ENCODE measurements around the gene VOPP1. TPM values are rescaled to one million over a fixed set of nuclear protein-coding genes. Genes with fewer than 3 reads are reported as not detected.
"Not testable (repeated sequence)": the region's sequence is repeated elsewhere in the genome, so short reads cannot be mapped to it uniquely, and the experiment has no call there.

Gene VOPP1
- total RNA-seq, 1 donor from 2014 or later: 97.9 TPM

DNA sequence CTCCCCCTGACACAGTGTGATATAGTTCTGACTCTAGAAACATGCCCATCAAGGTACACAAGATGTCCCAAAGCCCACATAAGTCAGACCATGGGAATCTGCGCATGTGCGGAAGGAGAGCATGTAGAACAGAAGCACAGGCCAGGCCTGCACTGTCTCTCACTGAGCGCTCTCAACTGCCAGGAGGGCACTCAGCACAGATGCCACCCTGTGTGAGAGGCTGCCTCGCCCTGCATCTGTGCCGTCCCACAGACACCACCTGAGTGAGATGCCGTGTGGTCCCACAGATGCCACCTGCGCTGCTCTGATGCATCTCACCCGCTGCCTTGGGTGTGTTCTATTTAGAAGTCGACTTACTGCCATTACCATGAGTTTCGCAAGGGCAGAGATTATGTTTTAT, 98.4 kb downstream of the VOPP1 start:
- no peak for DNase-seq (ENCODE audit: low read depth)
- TF ChIP-seq, protein P1, sequence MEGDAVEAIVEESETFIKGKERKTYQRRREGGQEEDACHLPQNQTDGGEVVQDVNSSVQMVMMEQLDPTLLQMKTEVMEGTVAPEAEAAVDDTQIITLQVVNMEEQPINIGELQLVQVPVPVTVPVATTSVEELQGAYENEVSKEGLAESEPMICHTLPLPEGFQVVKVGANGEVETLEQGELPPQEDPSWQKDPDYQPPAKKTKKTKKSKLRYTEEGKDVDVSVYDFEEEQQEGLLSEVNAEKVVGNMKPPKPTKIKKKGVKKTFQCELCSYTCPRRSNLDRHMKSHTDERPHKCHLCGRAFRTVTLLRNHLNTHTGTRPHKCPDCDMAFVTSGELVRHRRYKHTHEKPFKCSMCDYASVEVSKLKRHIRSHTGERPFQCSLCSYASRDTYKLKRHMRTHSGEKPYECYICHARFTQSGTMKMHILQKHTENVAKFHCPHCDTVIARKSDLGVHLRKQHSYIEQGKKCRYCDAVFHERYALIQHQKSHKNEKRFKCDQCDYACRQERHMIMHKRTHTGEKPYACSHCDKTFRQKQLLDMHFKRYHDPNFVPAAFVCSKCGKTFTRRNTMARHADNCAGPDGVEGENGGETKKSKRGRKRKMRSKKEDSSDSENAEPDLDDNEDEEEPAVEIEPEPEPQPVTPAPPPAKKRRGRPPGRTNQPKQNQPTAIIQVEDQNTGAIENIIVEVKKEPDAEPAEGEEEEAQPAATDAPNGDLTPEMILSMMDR (IDR thresholded peaks at IDR 0.05; ENCODE audit: insufficient read depth, low read length, severe bottlenecking): no peak
- FAIRE-seq: no peak
- H3K4me3 ChIP-seq (ENCODE audit: low read depth, low read length): no peak overlapping the region
- peaks cover 3% of the 10 kb centered on the region for H3K36me3 ChIP-seq (ENCODE audit: control insufficient read depth, insufficient read depth, low read length)
- no peaks in the 10 kb centered on the region for H3K27me3 ChIP-seq (ENCODE audit: control insufficient read depth, insufficient read depth, low read length)

DNA sequence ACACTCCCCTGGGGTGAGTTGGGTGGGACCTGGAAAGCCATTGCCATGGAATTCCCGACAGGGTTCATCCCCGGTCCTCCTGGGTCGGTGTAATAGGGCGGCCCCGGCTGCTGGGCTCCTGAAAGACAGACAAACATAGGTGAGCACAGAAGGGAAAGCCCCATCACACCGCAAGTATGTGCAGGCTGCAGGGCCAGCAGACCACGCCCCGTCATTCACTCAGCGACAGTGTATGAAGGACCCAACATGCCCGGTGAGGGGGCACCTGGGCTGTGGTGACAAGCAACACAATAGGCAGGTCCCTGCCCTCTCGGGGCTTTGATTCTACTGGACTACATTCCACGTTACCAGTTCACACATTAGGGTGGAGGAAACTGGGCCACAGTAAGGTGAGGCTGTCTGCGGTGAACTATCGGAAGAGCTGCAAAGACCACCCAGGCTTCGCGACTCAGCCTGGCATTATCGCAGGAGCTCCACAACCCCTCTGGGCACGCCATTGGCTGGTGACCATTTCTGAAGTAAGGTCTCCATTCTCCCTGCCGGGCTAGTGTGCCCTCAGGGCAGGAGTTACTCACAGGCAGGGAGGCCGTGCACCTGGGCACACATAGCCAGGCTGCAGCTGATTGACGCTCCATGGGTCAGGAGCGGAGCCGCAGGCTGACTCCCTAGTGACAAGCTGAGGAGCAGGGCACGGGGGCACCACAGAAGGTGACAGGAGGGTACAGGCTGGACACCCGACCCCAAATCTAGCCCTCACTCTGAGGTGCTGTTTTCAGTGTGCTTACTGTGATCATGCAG, 99.2 kb downstream of the VOPP1 start:
- no peak for FAIRE-seq
- Histone ChIP-seq H3K27me3 (ENCODE audit: control insufficient read depth, insufficient read depth, low read length) (no peaks in the 10 kb centered on the region), H3K36me3 (ENCODE audit: control insufficient read depth, insufficient read depth, low read length) (peaks cover 3% of the 10 kb centered on the region), H3K4me3 (ENCODE audit: low read depth, low read length) (no peak overlapping the region)
- no peak for DNase-seq (ENCODE audit: low read depth)
- TF ChIP-seq, protein P1 (IDR thresholded peaks at IDR 0.05; ENCODE audit: insufficient read depth, low read length, severe bottlenecking): no peak

DNA sequence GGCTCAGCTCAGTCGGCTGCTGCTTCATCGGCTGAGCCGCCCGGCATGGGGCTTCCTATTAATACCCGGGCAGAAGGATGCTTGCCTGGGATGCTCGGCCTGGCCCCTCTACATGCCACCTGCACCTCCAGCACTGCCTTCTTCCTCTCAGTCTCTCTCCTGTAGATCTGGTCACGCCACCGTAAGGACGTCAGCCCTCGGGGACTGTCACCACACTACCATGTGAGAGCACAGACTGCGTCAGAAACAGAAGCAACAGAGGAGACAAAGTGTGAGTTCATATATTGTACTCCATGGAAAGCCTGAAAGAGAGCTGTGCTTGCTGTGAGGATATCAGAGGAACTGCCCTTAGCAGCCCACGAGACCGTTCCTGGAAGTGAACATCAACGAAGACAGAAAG, 99.9 kb downstream of the VOPP1 start:
- DNase-seq (ENCODE audit: low read depth); H3K36me3 ChIP-seq (ENCODE audit: control insufficient read depth, insufficient read depth, low read length); H3K4me3 ChIP-seq (ENCODE audit: low read depth, low read length); H3K27me3 ChIP-seq (ENCODE audit: control insufficient read depth, insufficient read depth, low read length): not testable (repeated sequence)
- peak; percentile 95 for FAIRE-seq

DNA sequence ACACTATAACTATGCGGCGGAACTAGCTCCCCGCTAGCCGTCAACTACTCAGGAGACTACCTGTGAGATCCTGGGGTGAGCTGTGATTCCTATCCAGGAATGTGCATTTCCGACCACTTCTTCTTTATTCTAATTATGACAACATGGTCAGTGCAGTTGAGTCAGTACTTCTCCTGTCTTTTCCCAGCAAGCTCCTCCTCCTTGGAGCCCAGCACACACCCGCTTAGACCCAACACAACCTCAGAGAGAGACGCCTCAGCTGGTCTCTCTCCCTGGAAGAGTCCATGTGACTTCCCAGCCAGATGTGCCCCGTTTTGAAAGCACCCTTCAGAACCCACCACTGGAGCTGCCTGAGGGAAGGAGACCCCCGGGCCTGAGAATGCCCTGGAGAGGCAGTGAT, 100.7 kb downstream of the VOPP1 start:
- H3K36me3 ChIP-seq (ENCODE audit: control insufficient read depth, insufficient read depth, low read length); FAIRE-seq; H3K27me3 ChIP-seq (ENCODE audit: control insufficient read depth, insufficient read depth, low read length); DNase-seq (ENCODE audit: low read depth); H3K4me3 ChIP-seq (ENCODE audit: low read depth, low read length): not testable (repeated sequence)

DNA sequence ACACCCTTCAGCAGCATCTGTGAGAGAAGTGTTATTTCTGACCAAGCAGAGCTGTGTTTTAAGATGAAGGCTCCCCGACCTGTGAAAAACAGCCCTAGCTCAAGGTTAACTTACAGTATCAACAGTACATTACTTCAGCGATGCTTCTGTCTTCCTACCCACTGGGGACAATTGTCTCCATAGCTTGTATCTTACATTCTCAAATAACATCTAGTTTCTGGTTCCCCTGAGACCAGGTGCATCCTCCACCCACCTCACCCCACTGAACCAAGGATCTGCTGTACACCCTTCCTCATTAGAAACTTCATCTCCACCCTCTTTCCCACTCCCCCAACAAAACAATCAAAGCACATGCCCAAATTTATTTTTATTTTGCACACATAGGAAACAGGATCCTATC, 102.0 kb downstream of the VOPP1 start:
- no peak for FAIRE-seq

DNA sequence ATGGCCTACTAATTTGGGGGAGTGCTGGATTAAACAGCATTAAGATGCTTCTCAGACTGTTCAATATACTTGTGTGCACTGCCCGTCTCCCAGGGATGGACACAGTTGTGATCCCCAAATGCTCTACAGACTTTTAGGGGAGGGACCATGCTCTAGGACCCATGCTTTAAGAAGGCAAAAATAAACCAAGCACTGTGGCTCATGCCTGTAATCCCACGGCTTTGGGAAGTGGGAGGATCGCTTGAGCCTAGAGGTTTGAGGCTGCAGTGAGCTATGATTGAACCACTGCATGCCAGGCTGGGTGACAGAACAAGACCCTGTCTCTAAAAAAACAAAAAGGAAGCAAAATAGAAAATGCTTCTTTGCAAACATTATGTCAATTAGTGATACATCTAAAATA, 102.6 kb downstream of the VOPP1 start:
- no peaks in the 10 kb centered on the region for H3K27me3 ChIP-seq (ENCODE audit: control insufficient read depth, insufficient read depth, low read length)
- DNase-seq (ENCODE audit: low read depth): no peak
- H3K4me3 ChIP-seq (ENCODE audit: low read depth, low read length): no peak overlapping the region
- no peak for FAIRE-seq
- peaks cover 2% of the 10 kb centered on the region for H3K36me3 ChIP-seq (ENCODE audit: control insufficient read depth, insufficient read depth, low read length)
- TF ChIP-seq, protein P1 (IDR thresholded peaks at IDR 0.05; ENCODE audit: insufficient read depth, low read length, severe bottlenecking): no peak

More for the DNA sequence above, 102.0 kb downstream of the VOPP1 start:
- TF ChIP-seq, protein P1 (IDR thresholded peaks at IDR 0.05; ENCODE audit: insufficient read depth, low read length, severe bottlenecking): no peak
- no peak overlapping the region for H3K4me3 ChIP-seq (ENCODE audit: low read depth, low read length)
- DNase-seq (ENCODE audit: low read depth): no peak
- peaks cover 2% of the 10 kb centered on the region for H3K36me3 ChIP-seq (ENCODE audit: control insufficient read depth, insufficient read depth, low read length)
- H3K27me3 ChIP-seq (ENCODE audit: control insufficient read depth, insufficient read depth, low read length): no peaks in the 10 kb centered on the region

DNA sequence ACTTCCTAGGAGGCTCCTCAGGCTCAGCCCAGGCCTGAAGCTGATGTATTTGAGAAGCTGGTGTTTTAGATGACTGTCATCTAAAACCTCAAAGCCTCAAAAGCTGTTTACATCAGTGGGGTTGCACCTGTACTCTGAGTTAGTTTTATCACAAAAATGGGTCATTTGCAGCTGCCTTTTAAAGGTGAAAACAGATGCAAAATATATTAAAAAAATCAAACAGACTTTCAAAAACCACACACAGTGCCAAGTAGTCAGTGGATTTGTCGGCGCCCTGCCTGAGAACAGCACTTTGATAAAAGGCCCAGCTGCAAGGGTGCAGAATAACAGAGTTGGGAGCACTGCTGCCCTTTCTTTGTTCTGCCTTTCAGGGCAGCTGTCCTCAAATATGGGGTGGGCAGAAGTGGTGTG, 103.0 kb downstream of the VOPP1 start:
- DNase-seq (ENCODE audit: low read depth) (no peak), FAIRE-seq (no peak)
- H3K4me3 ChIP-seq (ENCODE audit: low read depth, low read length): no peak overlapping the region
- no peaks in the 10 kb centered on the region for H3K27me3 ChIP-seq (ENCODE audit: control insufficient read depth, insufficient read depth, low read length)
- TF ChIP-seq, protein P1 (IDR thresholded peaks at IDR 0.05; ENCODE audit: insufficient read depth, low read length, severe bottlenecking): no peak
- H3K36me3 ChIP-seq (ENCODE audit: control insufficient read depth, insufficient read depth, low read length): peaks cover 2% of the 10 kb centered on the region
